Measurements from ENCODE around the gene TMEM184A. TPM values are rescaled to one million over a fixed set of nuclear protein-coding genes. Genes with fewer than 3 reads are reported as not detected.

Gene TMEM184A
- total RNA-seq, 2 experiments from 2014 or later: not detected

DNA sequence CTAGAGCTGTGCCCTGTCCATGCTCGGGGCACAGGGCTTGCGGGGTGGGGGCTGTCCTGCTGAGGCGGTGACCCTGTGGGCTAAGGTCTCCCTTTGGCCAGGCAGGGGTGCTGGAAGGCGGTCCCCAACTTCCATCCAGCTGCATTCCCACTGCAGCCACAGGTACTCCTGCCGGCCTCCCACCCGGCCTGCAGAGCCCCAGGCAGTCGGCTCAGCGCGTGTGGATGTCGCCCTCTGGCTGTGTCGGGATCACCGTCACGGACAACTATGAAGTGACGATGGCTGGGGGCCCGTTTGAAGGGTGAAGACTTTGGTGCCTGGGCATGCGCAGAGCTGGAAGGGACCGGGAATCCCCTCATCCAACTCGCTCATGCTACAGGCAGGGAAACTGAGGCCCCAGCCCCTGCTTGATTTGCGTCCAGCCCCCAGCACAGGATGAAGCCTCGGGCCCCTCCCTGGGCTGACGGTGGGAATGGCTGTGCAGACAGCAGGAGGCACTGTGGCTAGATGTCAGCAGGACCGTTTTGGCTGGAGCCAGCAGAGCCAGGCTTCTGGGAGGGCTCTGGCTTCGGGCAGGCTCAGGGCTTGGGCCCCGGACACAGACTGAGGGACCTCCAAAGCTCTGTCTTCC lies 2.3 kb upstream of the TMEM184A start:
- Mint-ChIP-seq H3K9me3 (ENCODE audit: low read depth) (no peaks in the 10 kb centered on the region), H3K4me1 (no peaks in the 10 kb centered on the region), H3K27ac (no peak overlapping the region), H3K36me3 (no peaks in the 10 kb centered on the region), H3K27me3 (no peaks in the 10 kb centered on the region), H3K4me3 (no peak overlapping the region)
- DNase-seq (no peak), ATAC-seq (no peak)
- CTCF ChIA-PET: no interaction called here

DNA sequence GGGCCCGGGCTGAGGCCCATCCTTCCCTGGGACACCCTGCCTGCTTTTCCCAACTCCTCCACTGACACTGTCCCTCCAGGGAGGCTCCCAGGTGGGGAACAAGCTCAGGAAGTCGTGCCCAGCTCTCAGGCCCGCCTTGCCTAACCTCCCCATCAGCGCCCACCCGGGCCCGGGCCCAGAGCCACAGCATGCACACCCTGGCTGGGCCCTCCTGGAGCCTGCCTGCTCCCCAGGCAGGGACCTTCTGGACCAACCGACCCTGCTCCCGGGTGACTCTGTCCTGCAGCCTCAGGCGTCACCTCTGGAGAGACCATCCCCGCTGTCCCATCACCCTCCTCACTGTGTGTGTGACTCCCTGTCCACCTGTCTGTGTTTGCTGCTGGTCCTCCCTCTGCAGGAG lies 1.8 kb upstream of the TMEM184A start:
- no peak overlapping the region for H3K4me3 Mint-ChIP-seq
- H3K9me3 Mint-ChIP-seq (ENCODE audit: low read depth): no peaks in the 10 kb centered on the region
- H3K4me1 Mint-ChIP-seq: no peaks in the 10 kb centered on the region
- no peaks in the 10 kb centered on the region for H3K27me3 Mint-ChIP-seq
- ATAC-seq (no peak), DNase-seq (no peak)
- CTCF ChIA-PET: no interaction called here
- no peak overlapping the region for H3K27ac Mint-ChIP-seq
- no peaks in the 10 kb centered on the region for H3K36me3 Mint-ChIP-seq

GRCh38 chr7:1557006-1557405 lies 1.0 kb upstream of the TMEM184A start:
- H3K36me3 Mint-ChIP-seq: no peaks in the 10 kb centered on the region
- no peaks in the 10 kb centered on the region for H3K4me1 Mint-ChIP-seq
- ATAC-seq (no peak), DNase-seq (no peak)
- H3K4me3 Mint-ChIP-seq: no peak overlapping the region
- no peaks in the 10 kb centered on the region for H3K9me3 Mint-ChIP-seq (ENCODE audit: low read depth)
- CTCF ChIA-PET: interaction anchor here (1.1 kb wide), 1 partner anchor 23 kb away, joined by 4 read pairs; no protein-coding TSS in a partner anchor
- H3K27ac Mint-ChIP-seq: no peak overlapping the region
- no peaks in the 10 kb centered on the region for H3K27me3 Mint-ChIP-seq

DNA sequence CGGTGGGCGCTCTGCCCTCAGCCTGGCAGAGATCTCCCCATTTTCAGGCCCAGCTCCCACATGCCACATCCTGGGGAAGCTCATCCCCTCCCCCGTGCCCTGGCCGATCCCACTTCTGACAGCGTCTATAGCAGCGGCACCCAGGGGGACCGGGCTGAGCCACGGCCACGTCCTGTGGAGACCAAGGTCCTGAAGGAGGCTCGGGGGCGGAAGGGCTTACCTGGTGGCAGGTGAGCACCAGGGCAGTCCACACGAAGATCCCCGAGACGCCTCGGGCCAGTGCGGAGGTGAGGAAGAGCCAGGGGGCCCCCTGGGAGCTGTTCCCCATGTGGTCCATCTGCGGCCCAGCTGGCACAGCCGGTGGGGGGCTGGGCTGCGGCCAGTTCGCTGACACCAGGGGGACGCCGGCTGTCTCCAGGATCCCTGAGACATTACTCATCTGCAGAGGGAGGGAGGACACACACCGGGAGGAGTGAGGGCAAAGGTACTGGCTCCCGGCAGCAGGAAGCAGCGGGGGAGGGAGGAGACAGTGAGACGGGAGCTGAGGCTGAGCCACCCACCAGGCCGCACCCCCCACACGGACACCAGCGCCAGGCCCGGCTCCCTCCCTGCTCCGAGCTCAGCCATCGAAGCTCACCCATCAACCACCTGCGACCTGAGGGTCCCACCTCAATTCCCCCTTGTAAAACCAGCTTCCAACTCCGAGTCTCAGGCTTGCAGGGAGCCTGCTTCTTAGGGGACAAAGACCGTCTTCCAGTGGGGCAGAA lies 776 bp downstream of the TMEM184A start:
- no peak overlapping the region for H3K4me3 Mint-ChIP-seq
- CTCF ChIA-PET: interaction anchor here (1.3 to 1.4 kb wide), 2 partner anchors 31 to 47 kb away, joined by 4 read pairs; no protein-coding TSS in a partner anchor
- no peak for DNase-seq
- no peaks in the 10 kb centered on the region for H3K4me1 Mint-ChIP-seq
- H3K27ac Mint-ChIP-seq: no peak overlapping the region
- H3K36me3 Mint-ChIP-seq: no peaks in the 10 kb centered on the region
- no peak for ATAC-seq
- H3K27me3 Mint-ChIP-seq: no peaks in the 10 kb centered on the region
- no peaks in the 10 kb centered on the region for H3K9me3 Mint-ChIP-seq (ENCODE audit: low read depth)

- DNase-seq (no peak), ATAC-seq (no peak)
- no peak overlapping the region for H3K27ac Mint-ChIP-seq
- H3K36me3 Mint-ChIP-seq: no peaks in the 10 kb centered on the region
- CTCF ChIA-PET: no interaction called here
- no peak overlapping the region for H3K4me3 Mint-ChIP-seq
- no peaks in the 10 kb centered on the region for H3K4me1 Mint-ChIP-seq
- no peaks in the 10 kb centered on the region for H3K27me3 Mint-ChIP-seq
- no peaks in the 10 kb centered on the region for H3K9me3 Mint-ChIP-seq (ENCODE audit: low read depth)
These were observed 1.5 kb downstream of the TMEM184A start for GRCh38 chr7:1554333-1555045.

GRCh38 chr7:1553512-1554210 lies 2.3 kb downstream of the TMEM184A start:
- Mint-ChIP-seq H3K4me1 (no peaks in the 10 kb centered on the region), H3K27me3 (no peaks in the 10 kb centered on the region), H3K9me3 (ENCODE audit: low read depth) (no peaks in the 10 kb centered on the region), H3K36me3 (no peaks in the 10 kb centered on the region), H3K4me3 (no peak overlapping the region), H3K27ac (no peak overlapping the region)
- CTCF ChIA-PET: no interaction called here
- no peak for ATAC-seq
- DNase-seq: no peak

GRCh38 chr7:1552200-1552599 lies 3.8 kb downstream of the TMEM184A start:
- CTCF ChIA-PET: interaction anchor here (0.7 kb wide), 1 partner anchor 144 kb away, joined by 3 read pairs; no protein-coding TSS in a partner anchor
- Mint-ChIP-seq H3K27me3 (no peaks in the 10 kb centered on the region), H3K4me1 (no peaks in the 10 kb centered on the region), H3K4me3 (no peak overlapping the region), H3K9me3 (ENCODE audit: low read depth) (no peaks in the 10 kb centered on the region), H3K27ac (no peak overlapping the region), H3K36me3 (no peaks in the 10 kb centered on the region)
- no peak for ATAC-seq
- no peak for DNase-seq

DNA sequence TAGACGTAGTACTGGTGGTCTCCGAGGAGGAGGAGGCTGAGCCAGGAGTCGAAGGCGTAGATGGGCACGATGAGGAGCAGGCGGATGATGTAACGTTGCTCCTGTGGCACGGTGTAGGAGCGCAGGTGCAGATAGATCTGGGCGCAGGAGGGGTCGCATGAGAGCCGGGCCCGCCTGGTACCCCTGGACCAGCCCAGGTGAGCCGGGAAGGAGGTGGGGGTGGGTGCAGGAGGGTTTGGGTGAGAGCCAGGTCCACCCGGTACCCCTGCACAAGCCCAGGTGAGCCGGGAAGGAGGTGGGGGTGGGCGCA lies 5.2 kb downstream of the TMEM184A start:
- Mint-ChIP-seq H3K4me3 (no peak overlapping the region), H3K27ac (no peak overlapping the region), H3K4me1 (no peaks in the 10 kb centered on the region), H3K9me3 (ENCODE audit: low read depth) (no peaks in the 10 kb centered on the region), H3K27me3 (no peaks in the 10 kb centered on the region), H3K36me3 (no peaks in the 10 kb centered on the region)
- no peak for ATAC-seq
- CTCF ChIA-PET: no interaction called here
- DNase-seq: no peak

- H3K4me1 Mint-ChIP-seq: no peaks in the 10 kb centered on the region
- no peak overlapping the region for H3K27ac Mint-ChIP-seq
- no peak for ATAC-seq
- H3K27me3 Mint-ChIP-seq: no peaks in the 10 kb centered on the region
- CTCF ChIA-PET: no interaction called here
- H3K9me3 Mint-ChIP-seq (ENCODE audit: low read depth): no peaks in the 10 kb centered on the region
- DNase-seq: no peak
- no peak overlapping the region for H3K4me3 Mint-ChIP-seq
- no peaks in the 10 kb centered on the region for H3K36me3 Mint-ChIP-seq
These were observed 5.8 kb downstream of the TMEM184A start for GRCh38 chr7:1550005-1550845.

DNA sequence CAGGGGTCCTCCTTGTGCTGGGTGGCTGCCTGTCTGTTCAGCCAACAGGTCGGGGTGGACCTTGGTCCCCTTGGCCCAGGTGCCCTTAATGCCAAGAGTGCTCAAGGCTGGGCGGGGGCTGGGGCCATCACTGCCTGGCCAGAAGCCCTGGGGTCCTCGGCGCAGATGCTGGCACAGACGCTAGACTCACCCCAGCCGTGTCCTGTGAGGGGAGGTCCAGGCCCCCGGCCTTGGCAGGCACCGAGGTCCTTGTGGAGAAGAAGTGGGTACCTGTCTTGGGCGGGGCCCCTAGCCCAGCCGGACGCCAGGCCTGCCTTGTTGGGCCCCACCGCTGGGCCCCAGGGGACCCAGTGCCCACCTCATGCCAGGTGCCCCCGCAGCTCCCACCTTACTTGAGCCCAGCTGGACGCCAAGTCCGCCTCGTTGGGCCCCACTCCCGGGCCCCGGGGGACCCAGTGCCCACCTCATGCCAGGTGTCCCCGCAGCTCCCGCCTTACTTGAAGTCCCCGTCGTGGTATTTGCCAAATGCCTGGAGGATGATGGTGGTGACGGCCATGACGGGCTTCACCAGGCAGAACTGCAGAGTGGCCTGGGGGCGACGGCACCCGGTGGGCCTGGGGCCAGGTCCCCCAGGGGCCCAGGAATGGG lies 6.5 kb downstream of the TMEM184A start:
- Mint-ChIP-seq H3K27ac (no peak overlapping the region), H3K4me3 (no peak overlapping the region), H3K36me3 (no peaks in the 10 kb centered on the region), H3K4me1 (no peaks in the 10 kb centered on the region), H3K27me3 (no peaks in the 10 kb centered on the region), H3K9me3 (ENCODE audit: low read depth) (no peaks in the 10 kb centered on the region)
- no peak for DNase-seq
- ATAC-seq: no peak
- CTCF ChIA-PET: no interaction called here

- CTCF ChIA-PET: no interaction called here
- no peaks in the 10 kb centered on the region for H3K9me3 Mint-ChIP-seq (ENCODE audit: low read depth)
- no peaks in the 10 kb centered on the region for H3K4me1 Mint-ChIP-seq
- no peaks in the 10 kb centered on the region for H3K27me3 Mint-ChIP-seq
- ATAC-seq (no peak), DNase-seq (no peak)
- H3K4me3 Mint-ChIP-seq: no peak overlapping the region
- H3K27ac Mint-ChIP-seq: no peak overlapping the region
- no peaks in the 10 kb centered on the region for H3K36me3 Mint-ChIP-seq
These were observed 7.1 kb downstream of the TMEM184A start for GRCh38 chr7:1548944-1549343.

DNA sequence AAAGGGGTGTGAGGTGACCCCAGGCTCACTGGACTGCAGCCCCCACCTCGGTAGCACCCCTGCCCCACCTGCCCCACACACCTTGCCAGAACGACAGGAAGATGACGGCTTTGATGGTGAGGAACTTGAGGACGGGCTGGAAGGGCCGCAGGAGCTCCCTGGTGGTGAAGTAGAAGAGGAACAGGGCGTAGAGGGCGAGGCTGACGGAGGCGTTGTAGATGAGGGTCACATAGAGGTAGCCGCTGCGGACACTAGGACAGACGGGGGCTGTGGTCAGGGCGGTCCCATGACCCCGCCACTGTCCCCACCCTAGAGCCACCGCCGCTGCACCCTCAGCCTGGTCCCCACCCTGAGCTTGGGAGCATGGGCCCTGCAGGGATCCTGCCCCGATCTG lies 7.6 kb downstream of the TMEM184A start:
- Mint-ChIP-seq H3K27ac (no peak overlapping the region), H3K4me3 (no peak overlapping the region), H3K4me1 (no peaks in the 10 kb centered on the region), H3K27me3 (no peaks in the 10 kb centered on the region), H3K9me3 (ENCODE audit: low read depth) (no peaks in the 10 kb centered on the region), H3K36me3 (no peaks in the 10 kb centered on the region)
- no peak for ATAC-seq
- no peak for DNase-seq
- CTCF ChIA-PET: no interaction called here

Measured in activated CD8-positive, alpha-beta memory T cell treated with anti-CD3 and anti-CD28 coated beads, Interleukin-2, amount 10 ng/mL, durations not matched to agents 7 days and 5 days (primary cell).